Measurements from ENCODE around the gene KAZN.

Gene KAZN

DNA sequence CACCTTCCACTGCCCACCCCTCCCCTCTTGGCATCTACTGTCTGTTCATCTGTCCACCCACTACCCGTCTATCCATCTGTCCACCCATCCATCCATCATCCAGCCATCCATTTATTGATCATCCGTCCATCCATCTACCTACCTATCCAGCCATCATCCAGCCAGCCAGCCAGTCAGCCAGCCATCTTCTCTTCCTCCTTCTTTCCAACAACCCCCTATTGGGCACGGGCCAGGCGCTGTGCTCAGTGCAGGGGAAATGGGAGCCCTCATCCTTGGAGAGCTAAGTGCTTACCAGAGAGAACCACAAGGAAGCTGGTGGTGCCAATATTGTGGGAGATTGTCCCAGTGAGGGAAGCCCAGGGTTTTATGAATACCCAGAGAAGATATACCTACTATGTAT, 503.3 kb downstream of the KAZN start:
- H3K27me3 Mint-ChIP-seq: peaks cover 37% of the 10 kb centered on the region
- intact Hi-C loops (cut with micrococcal nuclease): no loop called here
- no peaks in the 10 kb centered on the region for H3K36me3 Mint-ChIP-seq (ENCODE audit: low read depth)
- peaks cover 14% of the 10 kb centered on the region for H3K4me1 Mint-ChIP-seq (ENCODE audit: low read depth)
- H3K4me3 Mint-ChIP-seq: no peak overlapping the region
- no peaks in the 10 kb centered on the region for H3K9me3 Mint-ChIP-seq
- no peak overlapping the region for H3K27ac Mint-ChIP-seq

DNA sequence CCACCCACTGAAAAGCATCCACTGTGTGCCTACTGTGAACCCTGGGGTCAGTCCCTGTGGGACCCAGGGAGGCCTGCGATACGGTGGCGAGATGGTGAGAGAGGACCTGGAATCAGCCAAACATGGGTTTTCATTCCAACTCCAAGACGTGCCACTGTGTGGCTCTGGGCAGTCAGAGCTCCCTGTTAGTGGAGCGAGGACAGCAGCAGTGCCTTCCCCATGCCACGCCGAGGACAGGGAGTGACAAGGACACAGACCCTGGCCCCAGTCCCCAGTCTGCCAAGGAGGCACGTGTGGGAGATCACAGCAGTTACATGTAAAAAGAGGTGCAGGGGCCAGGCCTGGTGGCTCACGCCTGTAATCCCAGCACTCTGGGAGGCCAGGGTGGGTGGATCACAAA, 504.2 kb downstream of the KAZN start:
- Mint-ChIP-seq H3K9me3 (no peaks in the 10 kb centered on the region), H3K4me1 (ENCODE audit: low read depth) (peaks cover 15% of the 10 kb centered on the region), H3K4me3 (no peak overlapping the region), H3K27me3 (peaks cover 37% of the 10 kb centered on the region), H3K27ac (no peak overlapping the region), H3K36me3 (ENCODE audit: low read depth) (no peaks in the 10 kb centered on the region)
- intact Hi-C loops (cut with micrococcal nuclease): no loop called here

DNA sequence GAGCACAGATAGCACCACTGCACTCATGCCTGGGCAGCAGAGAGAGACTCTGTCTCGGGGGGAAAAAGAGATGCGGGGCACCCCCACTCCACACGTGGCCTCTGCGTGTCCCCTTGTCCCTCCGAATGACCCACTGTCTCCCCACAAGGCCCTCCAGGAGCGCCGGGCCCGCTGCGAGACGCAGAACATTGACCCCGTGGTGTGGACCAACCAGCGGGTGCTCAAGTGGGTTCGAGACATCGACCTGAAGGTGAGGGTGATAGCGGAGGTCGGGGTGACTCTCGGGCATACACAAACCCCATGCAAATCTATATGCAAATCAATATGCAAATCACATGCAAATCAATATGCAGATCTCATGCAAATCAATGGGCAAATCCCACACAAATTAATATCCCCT, 504.7 kb downstream of the KAZN start:
- intact Hi-C loops (cut with micrococcal nuclease): no loop called here
- H3K27ac Mint-ChIP-seq: no peak overlapping the region
- peaks cover 37% of the 10 kb centered on the region for H3K27me3 Mint-ChIP-seq
- peaks cover 15% of the 10 kb centered on the region for H3K4me1 Mint-ChIP-seq (ENCODE audit: low read depth)
- no peak overlapping the region for H3K4me3 Mint-ChIP-seq
- H3K36me3 Mint-ChIP-seq (ENCODE audit: low read depth): no peaks in the 10 kb centered on the region
- H3K9me3 Mint-ChIP-seq: no peaks in the 10 kb centered on the region

DNA sequence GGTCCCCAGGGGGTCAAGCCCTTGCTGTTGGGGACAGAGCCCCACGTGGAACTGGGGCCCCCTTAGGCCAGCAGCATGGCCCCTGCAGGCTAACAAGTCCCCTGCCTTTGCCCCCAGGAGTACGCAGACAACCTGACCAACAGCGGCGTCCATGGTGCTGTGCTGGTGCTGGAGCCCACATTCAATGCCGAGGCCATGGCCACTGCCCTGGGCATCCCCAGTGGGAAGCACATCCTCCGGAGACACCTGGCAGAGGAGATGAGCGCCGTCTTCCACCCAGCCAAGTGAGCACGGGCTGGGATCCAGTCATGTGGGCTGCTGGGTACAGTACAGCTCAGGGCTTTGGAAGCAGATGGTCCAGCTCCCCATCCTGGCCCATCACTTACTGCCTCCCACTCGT, 505.4 kb downstream of the KAZN start:
- no peak overlapping the region for H3K27ac Mint-ChIP-seq
- H3K4me3 Mint-ChIP-seq: no peak overlapping the region
- peaks cover 32% of the 10 kb centered on the region for H3K27me3 Mint-ChIP-seq
- no peaks in the 10 kb centered on the region for H3K9me3 Mint-ChIP-seq
- intact Hi-C loops (cut with micrococcal nuclease): no loop called here
- peaks cover 15% of the 10 kb centered on the region for H3K4me1 Mint-ChIP-seq (ENCODE audit: low read depth)
- no peaks in the 10 kb centered on the region for H3K36me3 Mint-ChIP-seq (ENCODE audit: low read depth)

DNA sequence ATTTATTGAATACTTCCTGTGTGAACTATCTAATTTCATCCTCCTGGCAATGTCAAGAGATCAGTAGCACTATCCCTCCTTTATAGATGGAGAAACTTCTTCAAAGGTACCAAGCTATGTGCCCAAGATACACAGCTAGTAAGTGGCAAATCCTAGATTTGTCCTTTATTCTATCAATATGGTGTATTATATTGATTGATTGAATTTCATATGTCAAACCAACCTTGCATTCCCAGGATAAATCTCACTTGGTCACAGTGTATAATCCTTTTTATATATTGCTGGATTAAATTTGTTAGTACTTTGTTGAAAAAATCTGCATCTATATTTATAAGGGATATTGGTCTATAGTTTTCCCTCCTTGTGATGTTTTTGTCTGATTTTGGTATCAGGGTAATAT, 506.3 kb downstream of the KAZN start:
- no peaks in the 10 kb centered on the region for H3K9me3 Mint-ChIP-seq
- no peaks in the 10 kb centered on the region for H3K36me3 Mint-ChIP-seq (ENCODE audit: low read depth)
- H3K27ac Mint-ChIP-seq: no peak overlapping the region
- no peak overlapping the region for H3K4me3 Mint-ChIP-seq
- intact Hi-C loops (cut with micrococcal nuclease): no loop called here
- peaks cover 15% of the 10 kb centered on the region for H3K4me1 Mint-ChIP-seq (ENCODE audit: low read depth)
- H3K27me3 Mint-ChIP-seq: peaks cover 24% of the 10 kb centered on the region

DNA sequence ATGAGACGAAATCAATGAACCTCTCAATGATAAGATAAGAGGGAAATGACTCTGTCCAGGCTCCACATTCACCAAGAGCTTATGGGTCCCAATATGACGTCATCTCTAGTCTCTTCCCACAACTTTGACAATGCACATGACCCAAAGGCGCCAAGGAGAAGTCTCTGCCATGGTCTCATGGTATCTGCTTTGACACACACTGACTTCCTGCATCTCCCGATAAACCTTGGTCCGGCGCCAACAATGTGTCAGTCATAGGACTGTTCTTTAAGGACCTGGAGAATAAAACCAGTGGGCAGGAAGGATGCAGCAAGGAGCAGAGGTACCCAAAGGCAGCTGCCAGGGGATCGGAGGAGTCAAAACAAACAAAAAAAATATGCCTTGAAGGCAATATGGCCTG, 508.1 kb downstream of the KAZN start:
- Mint-ChIP-seq H3K9me3 (no peaks in the 10 kb centered on the region), H3K27ac (no peak overlapping the region), H3K4me1 (ENCODE audit: low read depth) (peaks cover 8% of the 10 kb centered on the region), H3K4me3 (no peak overlapping the region), H3K27me3 (peaks cover 8% of the 10 kb centered on the region), H3K36me3 (ENCODE audit: low read depth) (no peaks in the 10 kb centered on the region)
- intact Hi-C loops (cut with micrococcal nuclease): no loop called here

DNA sequence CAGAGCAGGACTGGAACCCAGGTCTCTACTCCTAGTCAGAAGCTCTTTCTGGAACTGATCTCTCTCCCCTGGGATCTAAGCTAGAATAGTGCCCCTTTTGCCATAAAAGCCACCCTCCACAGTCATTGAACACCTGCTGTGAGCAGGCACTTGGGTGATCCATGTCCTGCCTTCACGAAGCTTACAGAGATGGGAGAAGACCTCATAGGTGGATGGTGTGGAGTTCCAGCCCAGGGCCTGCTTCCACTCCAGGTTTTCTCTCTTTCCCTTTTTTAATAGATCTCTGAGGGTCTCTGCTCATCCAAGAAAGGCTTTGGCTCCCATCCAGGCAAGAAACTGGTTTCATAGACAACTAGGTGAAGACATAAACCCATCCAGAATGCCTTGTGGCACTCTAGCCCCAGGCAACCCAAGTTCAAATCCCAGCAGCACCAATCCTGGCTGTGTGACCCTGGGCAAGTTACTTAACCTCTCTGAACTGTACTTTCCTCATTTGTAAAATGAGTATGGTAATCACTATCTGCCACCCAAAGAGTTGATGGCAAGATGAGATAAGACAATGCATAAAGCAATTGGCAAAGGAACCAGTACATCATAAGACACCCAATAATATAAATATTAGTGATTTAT, 508.7 kb downstream of the KAZN start:
- Mint-ChIP-seq H3K4me3 (no peak overlapping the region), H3K36me3 (ENCODE audit: low read depth) (no peaks in the 10 kb centered on the region), H3K27me3 (peaks cover 5% of the 10 kb centered on the region), H3K4me1 (ENCODE audit: low read depth) (peaks cover 13% of the 10 kb centered on the region), H3K9me3 (no peaks in the 10 kb centered on the region), H3K27ac (no peak overlapping the region)
- intact Hi-C loops (cut with micrococcal nuclease): no loop called here

DNA sequence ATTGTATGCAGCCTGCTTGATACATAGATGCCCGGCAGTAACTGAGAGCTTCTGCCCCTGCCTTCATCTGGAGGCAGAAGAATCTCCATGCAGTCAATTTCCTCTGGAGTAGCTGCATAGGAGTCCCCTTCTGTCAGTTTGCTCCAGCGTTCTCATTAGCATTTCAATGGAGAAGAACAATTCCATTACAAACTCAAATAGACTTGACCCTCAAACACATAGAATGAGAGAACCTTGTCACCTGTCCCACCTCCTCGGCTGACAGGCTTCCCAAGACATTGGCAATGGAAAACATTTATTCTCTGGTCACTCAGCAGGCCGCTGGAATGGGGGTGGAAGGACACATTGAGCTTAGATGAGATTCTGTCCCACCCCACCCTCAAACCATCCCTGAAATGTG, 509.4 kb downstream of the KAZN start:
- no peak overlapping the region for H3K27ac Mint-ChIP-seq
- H3K4me1 Mint-ChIP-seq (ENCODE audit: low read depth): peaks cover 19% of the 10 kb centered on the region
- intact Hi-C loops (cut with micrococcal nuclease): no loop called here
- H3K9me3 Mint-ChIP-seq: no peaks in the 10 kb centered on the region
- no peak overlapping the region for H3K4me3 Mint-ChIP-seq
- H3K27me3 Mint-ChIP-seq: peaks cover 5% of the 10 kb centered on the region
- H3K36me3 Mint-ChIP-seq (ENCODE audit: low read depth): no peaks in the 10 kb centered on the region

DNA sequence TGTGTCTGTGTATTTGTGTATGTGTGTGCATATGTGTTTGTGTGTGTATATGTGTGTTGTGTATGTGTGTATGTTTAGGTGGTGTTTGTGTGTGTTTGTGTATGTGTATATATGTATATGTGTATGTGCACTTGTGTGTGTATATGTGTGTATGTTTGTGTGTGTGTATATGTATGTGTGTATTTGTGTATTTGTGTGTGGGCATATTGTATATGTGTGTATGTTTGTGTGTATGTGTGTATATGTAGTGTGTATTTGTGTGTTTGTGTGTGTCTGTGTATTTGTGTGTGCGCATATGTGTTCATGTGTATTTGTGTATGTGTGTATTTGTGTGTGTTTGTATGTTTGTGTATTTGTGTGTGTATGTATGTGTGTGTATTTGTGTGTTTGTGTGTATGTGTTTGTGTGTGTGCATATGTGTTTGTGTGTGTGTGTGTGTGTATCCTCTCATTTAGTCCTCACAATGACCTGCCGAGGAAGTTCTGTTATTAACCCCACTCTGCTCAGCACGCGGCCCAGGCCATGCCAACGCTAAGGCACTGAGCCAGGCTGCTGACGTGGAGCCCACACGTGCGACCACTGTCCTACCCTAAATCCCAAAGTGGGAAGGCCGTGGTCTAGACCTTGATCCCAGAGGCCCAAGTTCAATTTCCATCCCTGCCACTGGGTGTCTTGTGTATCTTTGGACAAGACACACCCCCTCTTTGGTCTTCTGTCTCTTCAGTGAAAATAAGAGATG, 511.8 kb downstream of the KAZN start:
- Mint-ChIP-seq H3K4me1 (ENCODE audit: low read depth) (peaks cover 19% of the 10 kb centered on the region), H3K27me3 (peaks cover 3% of the 10 kb centered on the region), H3K27ac (no peak overlapping the region), H3K4me3 (no peak overlapping the region), H3K36me3 (ENCODE audit: low read depth) (no peaks in the 10 kb centered on the region), H3K9me3 (no peaks in the 10 kb centered on the region)
- intact Hi-C loops (cut with micrococcal nuclease): no loop called here

DNA sequence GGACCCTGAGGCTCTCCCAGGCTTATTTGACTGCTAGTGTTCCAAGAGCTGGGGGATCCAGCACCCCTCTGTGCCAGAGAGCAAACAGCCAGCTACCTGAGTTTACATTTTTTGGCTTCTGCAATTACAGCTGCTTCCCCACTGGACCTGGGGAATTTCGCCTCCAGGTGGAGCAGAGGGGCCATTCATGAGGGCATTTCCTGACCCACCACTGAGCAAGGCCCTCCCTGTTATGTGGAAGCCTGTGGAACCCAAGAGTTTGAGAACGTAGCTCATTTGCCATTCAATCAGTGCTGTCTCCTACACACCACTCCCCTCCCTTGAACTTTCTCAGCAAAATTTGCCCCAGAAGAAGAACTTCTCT, 512.4 kb downstream of the KAZN start:
- no peak overlapping the region for H3K27ac Mint-ChIP-seq
- peaks cover 19% of the 10 kb centered on the region for H3K4me1 Mint-ChIP-seq (ENCODE audit: low read depth)
- no peaks in the 10 kb centered on the region for H3K9me3 Mint-ChIP-seq
- intact Hi-C loops (cut with micrococcal nuclease): no loop called here
- H3K27me3 Mint-ChIP-seq: peaks cover 3% of the 10 kb centered on the region
- H3K4me3 Mint-ChIP-seq: no peak overlapping the region
- H3K36me3 Mint-ChIP-seq (ENCODE audit: low read depth): no peaks in the 10 kb centered on the region

DNA sequence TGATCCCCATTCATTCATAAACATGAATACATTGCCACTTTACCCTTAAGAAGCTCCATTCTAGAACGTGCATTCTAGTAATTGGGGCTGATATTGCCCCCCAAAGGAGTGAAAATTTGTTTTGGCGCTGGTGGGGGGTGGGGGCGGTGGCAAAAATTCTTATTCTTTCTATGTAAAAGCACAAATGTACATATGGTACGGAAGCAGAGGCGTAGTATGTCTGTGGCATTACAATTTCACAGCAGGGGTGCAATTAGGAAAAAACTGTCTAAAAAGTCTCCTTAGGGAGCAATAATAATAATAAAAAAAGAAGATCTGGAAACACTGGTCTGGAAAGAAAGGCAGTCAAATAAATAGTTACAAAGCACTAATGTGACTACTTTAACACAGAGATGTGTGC, 514.7 kb downstream of the KAZN start:
- Mint-ChIP-seq H3K36me3 (ENCODE audit: low read depth) (no peaks in the 10 kb centered on the region), H3K27me3 (peaks cover 6% of the 10 kb centered on the region), H3K4me1 (ENCODE audit: low read depth) (peaks cover 11% of the 10 kb centered on the region), H3K9me3 (no peaks in the 10 kb centered on the region), H3K27ac (no peak overlapping the region), H3K4me3 (no peak overlapping the region)
- intact Hi-C loops (cut with micrococcal nuclease): no loop called here

DNA sequence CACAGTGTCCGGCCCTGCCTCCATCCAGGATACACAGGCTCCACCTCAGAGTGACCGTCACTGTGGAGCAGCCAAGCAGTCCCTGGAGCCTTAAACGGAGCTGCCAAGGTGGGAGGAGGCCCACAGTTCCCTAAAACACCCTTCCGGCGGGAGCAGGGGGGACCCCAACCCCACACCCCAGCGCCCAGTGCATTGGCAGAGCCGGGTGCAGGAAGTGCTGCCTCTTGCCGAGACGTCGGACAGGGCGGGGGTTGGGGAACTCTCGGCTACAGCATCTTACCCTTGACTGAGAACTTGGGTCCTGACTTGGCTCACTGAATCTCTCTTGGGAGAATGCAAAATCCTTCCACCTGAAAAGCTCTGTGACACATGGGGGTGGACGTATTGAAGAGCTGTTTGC, 516.4 kb downstream of the KAZN start:
- Mint-ChIP-seq H3K4me1 (ENCODE audit: low read depth) (peaks cover 11% of the 10 kb centered on the region), H3K9me3 (no peaks in the 10 kb centered on the region), H3K27ac (no peak overlapping the region), H3K27me3 (peaks cover 14% of the 10 kb centered on the region), H3K4me3 (no peak overlapping the region), H3K36me3 (ENCODE audit: low read depth) (no peaks in the 10 kb centered on the region)
- intact Hi-C loops (cut with micrococcal nuclease): no loop called here

DNA sequence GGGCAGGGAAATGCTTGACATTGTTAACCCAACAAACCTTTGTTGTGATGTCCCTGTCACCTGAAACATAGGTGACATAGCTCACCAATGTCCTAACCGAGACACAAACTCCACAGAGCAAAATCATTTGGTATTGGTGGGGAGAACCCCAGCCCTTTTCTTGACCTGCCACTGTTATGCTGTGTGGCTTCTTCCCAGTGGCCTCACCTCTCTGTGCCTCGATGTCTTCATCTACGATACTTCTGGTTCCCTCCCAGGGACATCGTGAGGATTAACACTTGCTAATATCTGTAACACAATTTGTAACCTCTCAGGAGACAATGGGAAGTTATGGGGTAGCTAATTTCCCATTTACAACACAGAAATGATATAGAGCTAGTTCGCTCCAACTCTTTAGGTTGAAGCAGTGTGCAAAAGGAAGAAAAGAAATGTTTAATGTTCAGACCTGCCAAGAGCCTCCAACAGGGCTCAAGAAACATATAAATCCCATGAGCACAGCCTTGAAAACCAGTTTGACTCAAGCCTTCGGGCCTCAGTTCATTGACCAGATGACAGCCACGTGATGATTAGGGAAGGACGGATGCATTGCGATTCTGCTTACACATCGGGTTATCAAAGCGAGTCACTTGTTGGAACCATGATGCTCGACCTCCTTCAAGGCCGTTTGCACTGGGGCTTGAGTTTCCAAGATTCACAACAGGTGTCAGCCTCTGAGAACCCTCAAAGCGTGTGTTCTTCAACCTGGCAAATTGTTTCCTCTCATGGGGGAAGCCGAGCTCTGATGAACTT, 517.3 kb downstream of the KAZN start:
- no peaks in the 10 kb centered on the region for H3K36me3 Mint-ChIP-seq (ENCODE audit: low read depth)
- no peak overlapping the region for H3K27ac Mint-ChIP-seq
- H3K4me1 Mint-ChIP-seq (ENCODE audit: low read depth): peaks cover 11% of the 10 kb centered on the region
- peaks cover 21% of the 10 kb centered on the region for H3K27me3 Mint-ChIP-seq
- H3K9me3 Mint-ChIP-seq: no peaks in the 10 kb centered on the region
- no peak overlapping the region for H3K4me3 Mint-ChIP-seq
- intact Hi-C loops (cut with micrococcal nuclease): no loop called here

DNA sequence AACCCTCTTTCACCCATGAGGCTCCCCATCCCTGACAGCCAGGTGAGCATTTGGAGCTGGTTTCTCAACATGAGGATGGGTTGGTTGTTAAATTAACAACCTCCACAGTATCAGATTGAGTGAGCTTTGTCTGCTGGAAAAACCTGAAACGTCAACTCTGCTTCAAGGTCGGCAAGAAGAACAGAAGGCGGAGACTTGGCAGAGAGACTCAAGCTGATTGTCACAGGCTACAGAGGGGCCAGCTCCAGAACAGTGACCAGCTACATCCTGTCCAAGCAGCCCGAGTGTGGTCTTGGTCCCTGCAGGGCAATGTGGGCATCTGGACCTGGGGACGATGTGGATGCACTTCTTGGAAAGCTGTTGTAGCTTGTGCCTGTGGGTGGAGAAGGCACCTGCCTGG, 518.5 kb downstream of the KAZN start:
- H3K9me3 Mint-ChIP-seq: no peaks in the 10 kb centered on the region
- peaks cover 8% of the 10 kb centered on the region for H3K4me1 Mint-ChIP-seq (ENCODE audit: low read depth)
- intact Hi-C loops (cut with micrococcal nuclease): no loop called here
- no peak overlapping the region for H3K4me3 Mint-ChIP-seq
- H3K27me3 Mint-ChIP-seq: peaks cover 22% of the 10 kb centered on the region
- no peak overlapping the region for H3K27ac Mint-ChIP-seq
- no peaks in the 10 kb centered on the region for H3K36me3 Mint-ChIP-seq (ENCODE audit: low read depth)
